ENCODE results near the gene MRPL51.

MRPL51 gene

DNA sequence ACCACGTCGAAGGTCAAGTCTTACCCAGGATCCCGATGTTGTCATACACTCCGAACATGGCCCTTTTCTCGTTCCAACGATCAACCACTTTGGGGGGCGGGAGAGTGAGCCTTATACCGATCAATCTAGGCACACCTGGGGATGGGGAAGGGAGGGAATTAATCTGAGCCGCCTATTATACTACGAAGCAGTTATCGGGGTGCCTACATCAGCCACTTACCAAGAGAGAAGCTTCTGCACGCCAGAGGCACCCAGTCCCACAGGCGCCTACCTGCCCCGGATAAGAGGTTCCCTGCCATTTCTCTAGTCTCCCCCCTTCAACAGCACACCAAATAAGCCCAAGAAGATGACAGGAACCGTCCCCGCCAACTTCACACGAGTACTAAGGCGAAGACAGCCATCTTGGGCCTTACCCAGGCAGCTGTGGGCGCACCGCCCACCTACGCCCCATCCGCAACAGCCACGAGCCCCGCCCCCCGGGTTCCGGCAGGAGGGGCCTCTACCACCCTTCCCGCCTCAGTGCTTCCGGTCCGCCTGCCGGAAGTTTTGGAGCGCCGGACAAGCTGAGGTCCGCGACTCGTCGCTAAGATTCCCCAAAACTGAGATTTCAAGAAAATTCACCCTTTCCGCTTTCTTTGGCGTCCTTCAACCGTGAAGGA is at the start of gene MRPL51:
TSS of gene MRPL51 (minus strand) at position 425 of the 659 bp plus-strand sequence. CDS start at position 299, 126 bp downstream.
- DNase-seq (ENCODE audit: low spot score), result peak; percentile 95

DNA sequence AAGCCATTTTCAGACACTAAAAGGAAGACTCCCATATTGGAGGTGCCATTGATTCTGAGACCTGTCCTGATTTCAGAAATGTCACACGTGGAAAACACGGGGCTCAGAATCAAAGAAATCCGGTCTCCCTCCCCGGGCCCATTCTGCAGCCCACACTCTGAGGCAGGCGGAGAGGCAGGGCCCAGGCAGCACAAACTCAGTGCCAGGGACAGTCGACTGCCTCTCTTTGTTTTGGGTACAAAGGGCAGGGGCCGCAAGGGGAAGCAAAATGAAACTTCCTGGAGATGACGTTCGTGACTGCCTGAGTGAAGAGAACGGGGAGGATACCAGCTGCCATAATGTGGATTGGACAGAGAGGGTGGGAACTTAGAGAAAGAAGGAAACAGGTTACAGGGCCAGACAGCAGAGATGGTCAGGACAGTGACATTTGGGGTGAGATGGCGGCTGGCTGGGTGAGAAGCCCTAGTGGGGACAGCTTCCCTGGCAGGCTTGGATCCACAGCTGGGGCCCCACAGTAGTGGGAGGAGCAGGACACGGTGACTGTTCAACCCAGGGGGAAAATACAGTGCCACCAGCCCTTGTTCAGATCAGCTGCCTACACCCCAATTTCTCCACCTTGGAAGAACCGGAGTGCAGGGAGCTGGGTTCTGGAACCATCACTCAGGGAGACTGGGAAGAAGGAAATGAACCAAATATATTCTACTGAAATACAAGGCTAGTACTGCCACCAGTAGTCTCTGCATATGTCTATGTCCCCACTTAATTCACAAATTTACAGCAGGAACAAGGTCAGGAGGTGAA is 49.3 kb upstream of the MRPL51 start:
- DNase-seq (ENCODE audit: low spot score), result no peak

DNA sequence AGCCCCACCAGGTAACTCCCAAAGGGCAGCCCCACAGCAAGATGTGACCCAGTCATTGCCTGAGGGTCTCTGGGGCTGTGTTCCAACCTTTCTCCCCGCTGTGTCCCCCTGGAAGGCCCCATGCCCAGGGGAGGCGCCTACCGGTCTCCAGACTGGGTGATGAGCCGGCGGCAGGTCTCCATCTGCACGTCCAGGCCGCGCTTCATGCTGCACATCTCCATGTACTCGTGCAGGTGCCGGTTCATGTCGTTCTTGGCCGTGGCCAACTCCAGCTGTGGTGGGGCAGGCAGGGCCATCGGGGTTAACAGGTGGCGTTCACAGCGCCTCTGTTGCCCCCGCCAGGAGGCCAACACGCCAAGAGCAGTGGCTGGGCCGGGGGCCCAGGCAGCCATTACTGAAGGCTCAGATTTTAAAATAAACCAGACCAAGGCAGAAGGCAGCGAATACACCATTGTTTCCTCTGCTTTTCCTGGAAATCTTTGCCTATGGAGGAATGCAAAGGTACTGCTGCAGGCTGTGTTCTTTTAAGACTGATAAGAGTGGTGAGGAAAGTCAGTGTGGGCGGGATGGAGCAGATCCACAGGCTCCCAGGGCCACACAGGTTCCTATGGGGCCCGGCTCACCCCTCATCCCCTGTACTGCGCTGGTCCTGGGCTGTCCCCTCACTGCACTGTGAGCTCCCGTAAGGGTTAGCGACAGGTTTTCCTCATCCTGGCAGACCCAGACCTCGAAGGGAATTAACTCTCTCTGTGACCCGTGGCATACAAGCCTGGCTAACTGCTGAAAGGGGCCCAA is 48.5 kb upstream of the MRPL51 start:
- no peak for DNase-seq (ENCODE audit: low spot score)

- peak; percentile 45 for DNase-seq (ENCODE audit: low spot score)
Observed at GRCh38 chr12:6540181-6540877, 47.3 kb upstream of the MRPL51 start.

- no peak for DNase-seq (ENCODE audit: low spot score)
Observed at GRCh38 chr12:6539707-6540134, 46.7 kb upstream of the MRPL51 start.

- DNase-seq (ENCODE audit: low spot score), result no peak
Observed at GRCh38 chr12:6539314-6539682, 46.2 kb upstream of the MRPL51 start.

- DNase-seq (ENCODE audit: low spot score), result no peak
Observed at GRCh38 chr12:6538420-6539313, 45.6 kb upstream of the MRPL51 start.

GRCh38 chr12:6537580-6538419 is 44.7 kb upstream of the MRPL51 start:
- peak; percentile 88 for DNase-seq (ENCODE audit: low spot score)

DNA sequence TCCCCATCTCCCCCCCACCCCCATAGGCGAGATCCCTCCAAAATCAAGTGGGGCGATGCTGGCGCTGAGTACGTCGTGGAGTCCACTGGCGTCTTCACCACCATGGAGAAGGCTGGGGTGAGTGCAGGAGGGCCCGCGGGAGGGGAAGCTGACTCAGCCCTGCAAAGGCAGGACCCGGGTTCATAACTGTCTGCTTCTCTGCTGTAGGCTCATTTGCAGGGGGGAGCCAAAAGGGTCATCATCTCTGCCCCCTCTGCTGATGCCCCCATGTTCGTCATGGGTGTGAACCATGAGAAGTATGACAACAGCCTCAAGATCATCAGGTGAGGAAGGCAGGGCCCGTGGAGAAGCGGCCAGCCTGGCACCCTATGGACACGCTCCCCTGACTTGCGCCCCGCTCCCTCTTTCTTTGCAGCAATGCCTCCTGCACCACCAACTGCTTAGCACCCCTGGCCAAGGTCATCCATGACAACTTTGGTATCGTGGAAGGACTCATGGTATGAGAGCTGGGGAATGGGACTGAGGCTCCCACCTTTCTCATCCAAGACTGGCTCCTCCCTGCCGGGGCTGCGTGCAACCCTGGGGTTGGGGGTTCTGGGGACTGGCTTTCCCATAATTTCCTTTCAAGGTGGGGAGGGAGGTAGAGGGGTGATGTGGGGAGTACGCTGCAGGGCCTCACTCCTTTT is 44.0 kb upstream of the MRPL51 start:
- DNase-seq (ENCODE audit: low spot score), result no peak

DNA sequence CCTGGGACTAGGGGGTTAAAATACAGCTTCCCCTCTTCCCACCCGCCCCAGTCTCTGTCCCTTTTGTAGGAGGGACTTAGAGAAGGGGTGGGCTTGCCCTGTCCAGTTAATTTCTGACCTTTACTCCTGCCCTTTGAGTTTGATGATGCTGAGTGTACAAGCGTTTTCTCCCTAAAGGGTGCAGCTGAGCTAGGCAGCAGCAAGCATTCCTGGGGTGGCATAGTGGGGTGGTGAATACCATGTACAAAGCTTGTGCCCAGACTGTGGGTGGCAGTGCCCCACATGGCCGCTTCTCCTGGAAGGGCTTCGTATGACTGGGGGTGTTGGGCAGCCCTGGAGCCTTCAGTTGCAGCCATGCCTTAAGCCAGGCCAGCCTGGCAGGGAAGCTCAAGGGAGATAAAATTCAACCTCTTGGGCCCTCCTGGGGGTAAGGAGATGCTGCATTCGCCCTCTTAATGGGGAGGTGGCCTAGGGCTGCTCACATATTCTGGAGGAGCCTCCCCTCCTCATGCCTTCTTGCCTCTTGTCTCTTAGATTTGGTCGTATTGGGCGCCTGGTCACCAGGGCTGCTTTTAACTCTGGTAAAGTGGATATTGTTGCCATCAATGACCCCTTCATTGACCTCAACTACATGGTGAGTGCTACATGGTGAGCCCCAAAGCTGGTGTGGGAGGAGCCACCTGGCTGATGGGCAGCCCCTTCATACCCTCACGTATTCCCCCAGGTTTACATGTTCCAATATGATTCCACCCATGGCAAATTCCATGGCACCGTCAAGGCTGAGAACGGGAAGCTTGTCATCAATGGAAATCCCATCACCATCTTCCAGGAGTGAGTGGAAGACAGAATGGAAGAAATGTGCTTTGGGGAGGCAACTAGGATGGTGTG is 43.1 kb upstream of the MRPL51 start:
- DNase-seq (ENCODE audit: low spot score), result no peak

- DNase-seq (ENCODE audit: low spot score), result no peak
Observed at GRCh38 chr12:6535697-6535946, 42.6 kb upstream of the MRPL51 start.

DNA sequence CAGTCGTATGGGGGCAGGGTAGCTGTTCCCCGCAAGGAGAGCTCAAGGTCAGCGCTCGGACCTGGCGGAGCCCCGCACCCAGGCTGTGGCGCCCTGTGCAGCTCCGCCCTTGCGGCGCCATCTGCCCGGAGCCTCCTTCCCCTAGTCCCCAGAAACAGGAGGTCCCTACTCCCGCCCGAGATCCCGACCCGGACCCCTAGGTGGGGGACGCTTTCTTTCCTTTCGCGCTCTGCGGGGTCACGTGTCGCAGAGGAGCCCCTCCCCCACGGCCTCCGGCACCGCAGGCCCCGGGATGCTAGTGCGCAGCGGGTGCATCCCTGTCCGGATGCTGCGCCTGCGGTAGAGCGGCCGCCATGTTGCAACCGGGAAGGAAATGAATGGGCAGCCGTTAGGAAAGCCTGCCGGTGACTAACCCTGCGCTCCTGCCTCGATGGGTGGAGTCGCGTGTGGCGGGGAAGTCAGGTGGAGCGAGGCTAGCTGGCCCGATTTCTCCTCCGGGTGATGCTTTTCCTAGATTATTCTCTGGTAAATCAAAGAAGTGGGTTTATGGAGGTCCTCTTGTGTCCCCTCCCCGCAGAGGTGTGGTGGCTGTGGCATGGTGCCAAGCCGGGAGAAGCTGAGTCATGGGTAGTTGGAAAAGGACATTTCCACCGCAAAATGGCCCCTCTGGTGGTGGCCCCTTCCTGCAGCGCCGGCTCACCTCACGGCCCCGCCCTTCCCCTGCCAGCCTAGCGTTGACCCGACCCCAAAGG is 42.1 kb upstream of the MRPL51 start:
- peak; percentile 78 for DNase-seq (ENCODE audit: low spot score)

DNA sequence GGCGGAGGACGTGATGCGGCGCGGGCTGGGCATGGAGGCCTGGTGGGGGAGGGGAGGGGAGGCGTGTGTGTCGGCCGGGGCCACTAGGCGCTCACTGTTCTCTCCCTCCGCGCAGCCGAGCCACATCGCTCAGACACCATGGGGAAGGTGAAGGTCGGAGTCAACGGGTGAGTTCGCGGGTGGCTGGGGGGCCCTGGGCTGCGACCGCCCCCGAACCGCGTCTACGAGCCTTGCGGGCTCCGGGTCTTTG is 41.6 kb upstream of the MRPL51 start:
- DNase-seq (ENCODE audit: low spot score), result no peak

DNA sequence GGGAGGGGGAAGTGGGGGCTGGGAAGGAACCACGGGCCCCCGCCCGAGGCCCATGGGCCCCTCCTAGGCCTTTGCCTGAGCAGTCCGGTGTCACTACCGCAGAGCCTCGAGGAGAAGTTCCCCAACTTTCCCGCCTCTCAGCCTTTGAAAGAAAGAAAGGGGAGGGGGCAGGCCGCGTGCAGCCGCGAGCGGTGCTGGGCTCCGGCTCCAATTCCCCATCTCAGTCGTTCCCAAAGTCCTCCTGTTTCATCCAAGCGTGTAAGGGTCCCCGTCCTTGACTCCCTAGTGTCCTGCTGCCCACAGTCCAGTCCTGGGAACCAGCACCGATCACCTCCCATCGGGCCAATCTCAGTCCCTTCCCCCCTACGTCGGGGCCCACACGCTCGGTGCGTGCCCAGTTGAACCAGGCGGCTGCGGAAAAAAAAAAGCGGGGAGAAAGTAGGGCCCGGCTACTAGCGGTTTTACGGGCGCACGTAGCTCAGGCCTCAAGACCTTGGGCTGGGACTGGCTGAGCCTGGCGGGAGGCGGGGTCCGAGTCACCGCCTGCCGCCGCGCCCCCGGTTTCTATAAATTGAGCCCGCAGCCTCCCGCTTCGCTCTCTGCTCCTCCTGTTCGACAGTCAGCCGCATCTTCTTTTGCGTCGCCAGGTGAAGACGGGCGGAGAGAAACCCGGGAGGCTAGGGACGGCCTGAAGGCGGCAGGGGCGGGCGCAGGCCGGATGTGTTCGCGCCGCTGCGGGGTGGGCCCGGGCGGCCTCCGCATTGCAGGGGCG is 41.0 kb upstream of the MRPL51 start, which contains the start of gene GAPDH:
TSS of gene GAPDH (plus strand) at position 595 of the 772 bp plus-strand sequence. CDS start 316 bp downstream, outside the sequence.
- DNase-seq (ENCODE audit: low spot score), result peak; percentile 89

DNA sequence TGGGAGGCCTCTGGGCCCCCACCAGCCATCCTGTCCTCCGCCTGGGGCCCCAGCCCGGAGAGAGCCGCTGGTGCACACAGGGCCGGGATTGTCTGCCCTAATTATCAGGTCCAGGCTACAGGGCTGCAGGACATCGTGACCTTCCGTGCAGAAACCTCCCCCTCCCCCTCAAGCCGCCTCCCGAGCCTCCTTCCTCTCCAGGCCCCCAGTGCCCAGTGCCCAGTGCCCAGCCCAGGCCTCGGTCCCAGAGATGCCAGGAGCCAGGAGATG is 40.5 kb upstream of the MRPL51 start:
- no peak for DNase-seq (ENCODE audit: low spot score)

DNA sequence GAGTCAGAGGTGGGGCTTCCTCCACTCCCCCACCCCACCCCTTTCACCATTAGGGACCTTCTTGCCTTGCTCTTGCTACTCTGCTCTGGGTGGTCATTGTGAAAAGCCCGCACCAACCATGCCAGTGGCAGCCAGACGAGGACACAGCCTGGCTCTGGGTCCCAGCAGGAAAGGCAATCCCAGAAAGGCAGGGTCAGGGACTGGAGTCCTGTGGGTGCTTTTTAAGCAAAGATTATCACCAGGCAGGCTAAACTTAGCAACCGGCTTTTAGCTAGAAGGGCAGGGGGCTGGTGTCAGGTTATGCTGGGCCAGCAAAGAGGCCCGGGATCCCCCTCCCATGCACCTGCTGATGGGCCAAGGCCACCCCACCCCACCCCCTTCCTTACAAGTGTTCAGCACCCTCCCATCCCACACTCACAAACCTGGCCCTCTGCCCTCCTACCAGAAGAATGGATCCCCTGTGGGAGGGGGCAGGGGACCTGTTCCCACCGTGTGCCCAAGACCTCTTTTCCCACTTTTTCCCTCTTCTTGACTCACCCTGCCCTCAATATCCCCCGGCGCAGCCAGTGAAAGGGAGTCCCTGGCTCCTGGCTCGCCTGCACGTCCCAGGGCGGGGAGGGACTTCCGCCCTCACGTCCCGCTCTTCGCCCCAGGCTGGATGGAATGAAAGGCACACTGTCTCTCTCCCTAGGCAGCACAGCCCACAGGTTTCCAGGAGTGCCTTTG is 40.0 kb upstream of the MRPL51 start:
- DNase-seq (ENCODE audit: low spot score), result no peak
